ENCODE data around the gene GLI3. TPM values are rescaled to one million over a fixed set of nuclear protein-coding genes. Genes with fewer than 3 reads are reported as not detected.

Gene GLI3
- total RNA-seq, 1 experiment from 2014 or later, result 23.1 TPM

DNA sequence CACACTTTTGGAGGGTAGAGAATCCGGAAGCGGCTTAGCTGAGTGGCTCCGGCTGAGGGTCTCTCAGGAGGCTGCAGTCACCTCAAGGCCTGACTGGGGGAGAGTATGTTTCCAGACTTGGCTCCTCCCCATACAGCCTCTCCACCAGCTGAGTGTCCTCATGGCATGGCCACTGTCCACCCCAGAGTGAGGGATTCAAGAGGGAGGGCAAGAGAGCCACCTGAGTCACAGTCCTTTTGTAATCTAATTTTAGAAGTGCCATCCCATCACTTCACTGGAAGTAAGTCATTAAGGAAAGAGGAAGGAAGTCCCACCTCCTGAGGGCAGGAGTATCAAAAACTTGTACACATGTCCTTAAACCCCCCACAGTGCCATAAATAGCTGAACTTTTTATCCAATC is 134.0 kb downstream of the GLI3 start:
- no TSS peak for BruUV-seq (replicated peaks)
- intact Hi-C loops (cut with micrococcal nuclease), result no loop called here
- no peak for DNase-seq (ENCODE audit: unreplicated experiment)
- TF ChIP-seq, protein P1, sequence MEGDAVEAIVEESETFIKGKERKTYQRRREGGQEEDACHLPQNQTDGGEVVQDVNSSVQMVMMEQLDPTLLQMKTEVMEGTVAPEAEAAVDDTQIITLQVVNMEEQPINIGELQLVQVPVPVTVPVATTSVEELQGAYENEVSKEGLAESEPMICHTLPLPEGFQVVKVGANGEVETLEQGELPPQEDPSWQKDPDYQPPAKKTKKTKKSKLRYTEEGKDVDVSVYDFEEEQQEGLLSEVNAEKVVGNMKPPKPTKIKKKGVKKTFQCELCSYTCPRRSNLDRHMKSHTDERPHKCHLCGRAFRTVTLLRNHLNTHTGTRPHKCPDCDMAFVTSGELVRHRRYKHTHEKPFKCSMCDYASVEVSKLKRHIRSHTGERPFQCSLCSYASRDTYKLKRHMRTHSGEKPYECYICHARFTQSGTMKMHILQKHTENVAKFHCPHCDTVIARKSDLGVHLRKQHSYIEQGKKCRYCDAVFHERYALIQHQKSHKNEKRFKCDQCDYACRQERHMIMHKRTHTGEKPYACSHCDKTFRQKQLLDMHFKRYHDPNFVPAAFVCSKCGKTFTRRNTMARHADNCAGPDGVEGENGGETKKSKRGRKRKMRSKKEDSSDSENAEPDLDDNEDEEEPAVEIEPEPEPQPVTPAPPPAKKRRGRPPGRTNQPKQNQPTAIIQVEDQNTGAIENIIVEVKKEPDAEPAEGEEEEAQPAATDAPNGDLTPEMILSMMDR (IDR thresholded peaks at IDR 0.05; ENCODE audit: unreplicated experiment), result no peak
- Mint-ChIP-seq H3K4me1 (ENCODE audit: insufficient read depth, unreplicated experiment) (peaks cover 58% of the 10 kb centered on the region), H3K27ac (ENCODE audit: low read depth, unreplicated experiment) (no peak overlapping the region), H3K4me3 (ENCODE audit: unreplicated experiment) (no peak overlapping the region), H3K27me3 (ENCODE audit: insufficient read depth, unreplicated experiment) (no peaks in the 10 kb centered on the region), H3K36me3 (ENCODE audit: insufficient read depth, unreplicated experiment) (peaks cover 16% of the 10 kb centered on the region), H3K9me3 (ENCODE audit: unreplicated experiment) (no peaks in the 10 kb centered on the region)
- ChIA-PET POLR2A (interaction anchor here (1.6 kb wide), 1 partner anchor 31 kb away, joined by 3 read pairs; no protein-coding TSS in a partner anchor), CTCF (interaction anchor here (0.6 to 0.7 kb wide), 2 partner anchors 9 to 590 kb away, joined by 3 read pairs; no protein-coding TSS in a partner anchor)

GRCh38 chr7:42102301-42102700 is 134.7 kb downstream of the GLI3 start:
- BruUV-seq (replicated peaks), result no TSS peak
- H3K9me3 Mint-ChIP-seq (ENCODE audit: unreplicated experiment), result no peaks in the 10 kb centered on the region
- H3K27ac Mint-ChIP-seq (ENCODE audit: low read depth, unreplicated experiment), result no peak overlapping the region
- no peak overlapping the region for H3K4me3 Mint-ChIP-seq (ENCODE audit: unreplicated experiment)
- H3K36me3 Mint-ChIP-seq (ENCODE audit: insufficient read depth, unreplicated experiment), result peaks cover 14% of the 10 kb centered on the region
- intact Hi-C loops (cut with micrococcal nuclease), result no loop called here
- TF ChIP-seq, protein P1 (IDR thresholded peaks at IDR 0.05; ENCODE audit: unreplicated experiment), result no peak
- ChIA-PET CTCF (no interaction called here), POLR2A (no interaction called here)
- no peaks in the 10 kb centered on the region for H3K27me3 Mint-ChIP-seq (ENCODE audit: insufficient read depth, unreplicated experiment)
- H3K4me1 Mint-ChIP-seq (ENCODE audit: insufficient read depth, unreplicated experiment), result peaks cover 58% of the 10 kb centered on the region
- no peak for DNase-seq (ENCODE audit: unreplicated experiment)

GRCh38 chr7:42100156-42100508 is 136.9 kb downstream of the GLI3 start:
- H3K27ac Mint-ChIP-seq (ENCODE audit: low read depth, unreplicated experiment), result peak overlapping the region; percentile 54
- intact Hi-C loops (cut with micrococcal nuclease), result no loop called here
- no peaks in the 10 kb centered on the region for H3K27me3 Mint-ChIP-seq (ENCODE audit: insufficient read depth, unreplicated experiment)
- H3K4me3 Mint-ChIP-seq (ENCODE audit: unreplicated experiment), result no peak overlapping the region
- POLR2A ChIA-PET, result interaction anchor here (0.8 to 1.4 kb wide), 4 partner anchors 28 to 139 kb away, joined by 3 to 5 read pairs (median 5); no protein-coding TSS in a partner anchor
- TF ChIP-seq, protein P1 (IDR thresholded peaks at IDR 0.05; ENCODE audit: unreplicated experiment), result no peak
- H3K4me1 Mint-ChIP-seq (ENCODE audit: insufficient read depth, unreplicated experiment), result peaks cover 66% of the 10 kb centered on the region
- no peaks in the 10 kb centered on the region for H3K36me3 Mint-ChIP-seq (ENCODE audit: insufficient read depth, unreplicated experiment)
- BruUV-seq (replicated peaks), result no TSS peak
- no peaks in the 10 kb centered on the region for H3K9me3 Mint-ChIP-seq (ENCODE audit: unreplicated experiment)
- no peak for DNase-seq (ENCODE audit: unreplicated experiment)
- CTCF ChIA-PET, result interaction anchor here (0.7 to 1.4 kb wide), 5 partner anchors 20 to 159 kb away, joined by 3 to 6 read pairs (median 5); no protein-coding TSS in a partner anchor

- intact Hi-C loops (cut with micrococcal nuclease), result no loop called here
- TF ChIP-seq, protein P1 (IDR thresholded peaks at IDR 0.05; ENCODE audit: unreplicated experiment), result no peak
- Mint-ChIP-seq H3K4me1 (ENCODE audit: insufficient read depth, unreplicated experiment) (peaks cover 68% of the 10 kb centered on the region), H3K27me3 (ENCODE audit: insufficient read depth, unreplicated experiment) (no peaks in the 10 kb centered on the region), H3K4me3 (ENCODE audit: unreplicated experiment) (no peak overlapping the region), H3K27ac (ENCODE audit: low read depth, unreplicated experiment) (peak overlapping the region; percentile 84), H3K36me3 (ENCODE audit: insufficient read depth, unreplicated experiment) (no peaks in the 10 kb centered on the region), H3K9me3 (ENCODE audit: unreplicated experiment) (no peaks in the 10 kb centered on the region)
- BruUV-seq (replicated peaks), result no TSS peak
- ChIA-PET POLR2A (interaction anchor here (1.1 to 1.4 kb wide), 3 partner anchors 28 to 139 kb away, joined by 5 read pairs; no protein-coding TSS in a partner anchor), CTCF (interaction anchor here (0.7 to 1.6 kb wide), 6 partner anchors 58 to 159 kb away, joined by 3 to 6 read pairs (median 4); no protein-coding TSS in a partner anchor)
- DNase-seq (ENCODE audit: unreplicated experiment), result no peak
These were observed 137.4 kb downstream of the GLI3 start for GRCh38 chr7:42099470-42100155.

Data from MCF 10A (cell line).